Breast epithelium (tissue), 4 donors: Measurements from ENCODE around the gene GPC6. TPM values are rescaled to one million over a fixed set of nuclear protein-coding genes. Genes with fewer than 3 reads are reported as not detected.

ENCODE experiments used
- DNase-seq, 2 donors: peaks; one replicate each; pipeline ENCODE4 v3.0.0-alpha.2; 2019; ENCODE audit warnings: low spot score in 2 of 2
- H3K27ac ChIP-seq, 2 donors: fragments of 200-600 bp; sonication (generic) in 1 of 2; one replicate each; pipeline ENCODE4 v1.5.1; 2016 to 2019; ENCODE audit warnings: mild to moderate bottlenecking in 1 of 2
- H3K27me3 ChIP-seq, 2 donors: fragments of 200-600 bp; sonication (generic) in 1 of 2; one replicate each; pipeline versions ENCODE4 v1.5.1 to v1.6.0; 2017 to 2019; ENCODE audit warnings: control low read depth in 1 of 2, mild to moderate bottlenecking in 1 of 2
- H3K36me3 ChIP-seq: fragments of 200-600 bp; one replicate; pipeline ENCODE4 v1.5.1; 2019
- H3K4me1 ChIP-seq, 2 donors: fragments of 200-600 bp; sonication (generic); one replicate each; pipeline ENCODE4 v1.5.1; 2016 to 2019; ENCODE audit warnings: control low read depth in 1 of 2
- H3K4me3 ChIP-seq, 3 donors: fragments of 200-600 bp; sonication (generic); 1 replicate in 2 of 3; 2 replicates in 1 of 3; pipeline ENCODE4 v1.5.1; 2016 to 2019; ENCODE audit warnings: mild to moderate bottlenecking in 3 of 3, moderate library complexity in 2 of 3
- H3K9me3 ChIP-seq, 2 donors: fragments of 200-600 bp; sonication (generic) in 1 of 2; one replicate each; pipeline ENCODE4 v1.5.1; 2016 to 2019; ENCODE audit warnings: control low read depth in 1 of 2
- POLR2A ChIP-seq: fragments of 450-650 bp; IDR thresholded peaks from one replicate; pipeline ENCODE4 v1.6.1; 2016; ENCODE audit warnings: antibody characterized with exemption, mild to moderate bottlenecking, moderate library complexity
- POLR2AphosphoS5 ChIP-seq, 3 donors: sonication (generic); formaldehyde crosslinking; IDR thresholded peaks; one replicate each; pipeline ENCODE4 v1.6.1; 2017; ENCODE audit warnings: antibody characterized with exemption in 3 of 3
- intact Hi-C: fragments of 100-400 bp; cut with DNase I; formaldehyde crosslinking; loops from one replicate; pipeline ENCODE4 v1.15.1; 2023; ENCODE audit warnings: low total_unique reads
- total RNA-seq, 3 donors: library from RNA; depleted of rRNA; stranded (reverse); fragments of >200 nt; gene quantifications; one replicate each; pipeline ENCODE4 v1.1.0, GENCODE V29; 2016
- TF ChIP-seq, protein P1 (sequence below), 3 donors: fragments of 450-650 bp; IDR thresholded peaks; one replicate each; pipeline ENCODE4 v1.5.1; 2016 to 2017; ENCODE audit warnings: antibody characterized with exemption in 3 of 3, mild to moderate bottlenecking in 3 of 3, moderate library complexity in 3 of 3

GPC6 gene
- total RNA-seq, 3 donors from 2014 or later: 3.5 to 44.0 (median 4.9) TPM

GRCh38 chr13:94140511-94140910, 913.9 kb downstream of the GPC6 start:
- Histone ChIP-seq H3K4me1 (no peaks in the 10 kb centered on the region), H3K27ac (no peak overlapping the region), H3K4me3 (no peak overlapping the region), H3K27me3 (no peaks in the 10 kb centered on the region), H3K9me3 (no peaks in the 10 kb centered on the region), H3K36me3 (no peaks in the 10 kb centered on the region)
- no peak for DNase-seq
- intact Hi-C loops: no loop called here
- no peak for TF ChIP-seq POLR2AphosphoS5 (IDR thresholded peaks at IDR 0.05)
- TF ChIP-seq POLR2A: no peak
- TF ChIP-seq, protein P1, sequence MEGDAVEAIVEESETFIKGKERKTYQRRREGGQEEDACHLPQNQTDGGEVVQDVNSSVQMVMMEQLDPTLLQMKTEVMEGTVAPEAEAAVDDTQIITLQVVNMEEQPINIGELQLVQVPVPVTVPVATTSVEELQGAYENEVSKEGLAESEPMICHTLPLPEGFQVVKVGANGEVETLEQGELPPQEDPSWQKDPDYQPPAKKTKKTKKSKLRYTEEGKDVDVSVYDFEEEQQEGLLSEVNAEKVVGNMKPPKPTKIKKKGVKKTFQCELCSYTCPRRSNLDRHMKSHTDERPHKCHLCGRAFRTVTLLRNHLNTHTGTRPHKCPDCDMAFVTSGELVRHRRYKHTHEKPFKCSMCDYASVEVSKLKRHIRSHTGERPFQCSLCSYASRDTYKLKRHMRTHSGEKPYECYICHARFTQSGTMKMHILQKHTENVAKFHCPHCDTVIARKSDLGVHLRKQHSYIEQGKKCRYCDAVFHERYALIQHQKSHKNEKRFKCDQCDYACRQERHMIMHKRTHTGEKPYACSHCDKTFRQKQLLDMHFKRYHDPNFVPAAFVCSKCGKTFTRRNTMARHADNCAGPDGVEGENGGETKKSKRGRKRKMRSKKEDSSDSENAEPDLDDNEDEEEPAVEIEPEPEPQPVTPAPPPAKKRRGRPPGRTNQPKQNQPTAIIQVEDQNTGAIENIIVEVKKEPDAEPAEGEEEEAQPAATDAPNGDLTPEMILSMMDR (IDR thresholded peaks at IDR 0.05): no peak

DNA sequence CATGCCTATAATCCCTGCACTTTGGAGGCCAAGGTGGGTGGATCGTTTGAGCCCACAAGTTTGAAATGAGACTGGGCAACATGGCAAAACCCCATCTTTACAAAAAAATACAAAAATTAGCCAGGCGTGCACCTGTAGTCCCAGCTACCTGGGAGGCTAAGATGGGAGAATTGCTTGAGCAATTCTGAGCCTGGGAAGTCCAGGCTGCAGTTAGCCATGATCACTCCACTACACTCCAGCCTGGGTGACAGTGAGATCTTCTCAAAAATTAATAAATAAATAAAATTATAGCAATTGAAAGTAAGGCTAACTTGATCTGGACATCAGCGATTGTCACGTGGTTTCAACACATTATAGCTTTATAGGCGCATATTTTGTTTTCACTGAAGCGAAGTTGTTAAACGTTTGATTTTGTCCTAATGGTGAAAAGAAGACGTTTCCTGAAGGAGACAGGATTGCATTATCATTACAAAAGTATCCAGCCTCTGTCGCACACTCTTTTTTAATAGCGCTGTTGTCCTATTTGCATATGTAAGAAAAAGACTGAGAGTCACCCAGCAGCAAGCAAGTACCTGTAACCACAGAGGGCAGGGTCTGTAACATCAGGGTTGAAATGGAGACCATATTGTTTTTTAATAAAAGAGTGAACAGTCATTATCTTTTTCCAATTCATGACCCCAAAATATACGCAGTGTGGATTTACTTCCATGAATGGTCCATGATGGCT, 917.2 kb downstream of the GPC6 start:
- Histone ChIP-seq H3K36me3 (no peaks in the 10 kb centered on the region), H3K27ac (no peak overlapping the region), H3K9me3 (no peaks in the 10 kb centered on the region), H3K4me1 (no peaks in the 10 kb centered on the region), H3K27me3 (no peaks in the 10 kb centered on the region), H3K4me3 (no peak overlapping the region)
- TF ChIP-seq POLR2AphosphoS5 (IDR thresholded peaks at IDR 0.05) (no peak), POLR2A (no peak)
- TF ChIP-seq, protein P1 (IDR thresholded peaks at IDR 0.05): no peak
- intact Hi-C loops: no loop called here
- DNase-seq: no peak

GRCh38 chr13:94145966-94146365, 919.4 kb downstream of the GPC6 start:
- no peaks in the 10 kb centered on the region for H3K4me1 ChIP-seq
- no peaks in the 10 kb centered on the region for H3K36me3 ChIP-seq
- no peaks in the 10 kb centered on the region for H3K27me3 ChIP-seq
- TF ChIP-seq, protein P1 (IDR thresholded peaks at IDR 0.05): no peak
- no peak for TF ChIP-seq POLR2A
- no peak for TF ChIP-seq POLR2AphosphoS5 (IDR thresholded peaks at IDR 0.05)
- no peak for DNase-seq
- H3K9me3 ChIP-seq: no peaks in the 10 kb centered on the region
- H3K27ac ChIP-seq: no peak overlapping the region
- intact Hi-C loops: no loop called here
- no peak overlapping the region for H3K4me3 ChIP-seq

DNA sequence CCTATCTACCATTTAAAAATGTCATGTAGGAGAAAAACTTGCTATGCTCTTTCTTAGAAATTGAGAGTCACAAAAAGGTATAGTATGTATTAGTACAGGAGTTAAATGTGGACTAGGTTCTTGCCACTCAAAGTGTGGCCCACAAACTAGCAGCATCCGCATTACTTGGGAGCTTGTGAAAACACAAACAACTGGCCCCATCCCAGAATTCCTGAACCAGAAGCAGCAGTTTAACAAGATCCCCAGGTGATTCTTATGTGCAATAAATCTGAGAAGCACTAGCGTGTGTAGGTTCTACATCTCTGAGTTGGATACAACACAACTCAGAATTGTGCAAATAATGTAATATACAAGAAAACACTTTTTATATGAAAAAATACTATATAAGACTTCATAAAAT, 927.0 kb downstream of the GPC6 start:
- Histone ChIP-seq H3K27me3 (no peaks in the 10 kb centered on the region), H3K27ac (no peak overlapping the region), H3K4me1 (no peaks in the 10 kb centered on the region), H3K36me3 (no peaks in the 10 kb centered on the region), H3K9me3 (no peaks in the 10 kb centered on the region), H3K4me3 (no peak overlapping the region)
- no peak for DNase-seq
- TF ChIP-seq POLR2AphosphoS5 (IDR thresholded peaks at IDR 0.05): no peak
- intact Hi-C loops: no loop called here

DNA sequence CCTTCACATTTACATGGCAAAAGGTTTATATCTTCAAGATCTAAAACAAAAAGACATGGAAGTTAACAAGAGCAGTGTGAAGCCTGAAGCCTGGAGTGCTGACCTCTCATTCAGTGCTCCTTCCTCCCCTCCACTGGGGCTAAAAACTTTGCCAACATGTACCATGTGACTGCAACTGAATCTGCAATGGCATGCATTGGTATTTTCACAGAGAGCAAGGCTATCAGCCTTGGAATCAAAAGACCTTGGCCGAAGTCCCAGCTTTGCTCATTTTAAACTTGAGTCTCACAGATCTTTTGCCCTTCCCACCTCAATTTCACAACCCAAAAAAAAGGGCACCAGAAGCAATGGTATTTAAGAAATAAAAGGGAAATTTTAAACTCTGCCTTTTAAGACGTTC, 927.8 kb downstream of the GPC6 start:
- Histone ChIP-seq H3K27me3 (no peaks in the 10 kb centered on the region), H3K4me3 (no peak overlapping the region), H3K36me3 (no peaks in the 10 kb centered on the region), H3K27ac (no peak overlapping the region), H3K9me3 (no peaks in the 10 kb centered on the region), H3K4me1 (no peaks in the 10 kb centered on the region)
- intact Hi-C loops: no loop called here
- DNase-seq: peak in 1 of 2 donors; percentile 30
- TF ChIP-seq POLR2A (no peak), POLR2AphosphoS5 (IDR thresholded peaks at IDR 0.05) (no peak)
- TF ChIP-seq, protein P1 (IDR thresholded peaks at IDR 0.05): no peak
